ENCODE measurements around the gene FAM210B.
A peak's percentile ranks its signal among the peaks of the same experiment; 100 is the strongest.
"Not testable (repeated sequence)": the region's sequence is repeated elsewhere in the genome, so short reads cannot be mapped to it uniquely, and the experiment has no call there.

Gene FAM210B

DNA sequence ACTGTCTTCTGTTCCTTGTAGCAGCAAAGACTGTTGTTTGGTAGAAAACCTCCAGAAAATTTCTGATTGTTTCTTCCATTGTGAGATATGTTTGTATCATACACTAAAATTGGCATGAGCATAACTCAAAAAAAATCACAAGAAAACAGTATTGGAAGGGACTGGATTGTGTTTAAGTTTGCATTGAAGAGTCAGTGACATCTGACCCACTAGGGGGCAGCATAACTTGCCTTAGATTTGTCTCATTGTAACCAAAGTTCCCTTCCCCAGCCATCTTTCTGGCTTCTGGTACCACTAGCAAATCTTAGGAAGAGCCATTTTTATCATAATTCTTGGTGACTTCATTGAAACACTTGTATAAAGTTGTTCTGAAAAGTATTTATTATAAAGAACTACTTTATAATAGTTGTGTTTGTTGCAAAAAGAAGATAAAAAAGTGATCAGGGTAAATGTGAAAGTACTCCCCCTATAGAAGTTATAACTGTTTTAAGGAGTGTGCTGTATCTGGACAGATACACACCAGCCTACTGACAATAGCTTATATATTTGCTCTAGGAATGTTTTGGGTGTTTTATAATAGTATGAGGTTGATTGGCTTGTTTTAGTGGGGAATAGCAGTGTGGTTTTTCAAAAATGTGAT, 41.3 kb downstream of the FAM210B start:
- DNase-seq (ENCODE audit: low read depth): peak; percentile 84
- TF ChIP-seq, protein P1, sequence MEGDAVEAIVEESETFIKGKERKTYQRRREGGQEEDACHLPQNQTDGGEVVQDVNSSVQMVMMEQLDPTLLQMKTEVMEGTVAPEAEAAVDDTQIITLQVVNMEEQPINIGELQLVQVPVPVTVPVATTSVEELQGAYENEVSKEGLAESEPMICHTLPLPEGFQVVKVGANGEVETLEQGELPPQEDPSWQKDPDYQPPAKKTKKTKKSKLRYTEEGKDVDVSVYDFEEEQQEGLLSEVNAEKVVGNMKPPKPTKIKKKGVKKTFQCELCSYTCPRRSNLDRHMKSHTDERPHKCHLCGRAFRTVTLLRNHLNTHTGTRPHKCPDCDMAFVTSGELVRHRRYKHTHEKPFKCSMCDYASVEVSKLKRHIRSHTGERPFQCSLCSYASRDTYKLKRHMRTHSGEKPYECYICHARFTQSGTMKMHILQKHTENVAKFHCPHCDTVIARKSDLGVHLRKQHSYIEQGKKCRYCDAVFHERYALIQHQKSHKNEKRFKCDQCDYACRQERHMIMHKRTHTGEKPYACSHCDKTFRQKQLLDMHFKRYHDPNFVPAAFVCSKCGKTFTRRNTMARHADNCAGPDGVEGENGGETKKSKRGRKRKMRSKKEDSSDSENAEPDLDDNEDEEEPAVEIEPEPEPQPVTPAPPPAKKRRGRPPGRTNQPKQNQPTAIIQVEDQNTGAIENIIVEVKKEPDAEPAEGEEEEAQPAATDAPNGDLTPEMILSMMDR (conservative IDR thresholded peaks at IDR 0.05; ENCODE audit: control insufficient read depth, insufficient read depth, low read depth, low read length): peak; percentile 91
- H3K4me3 ChIP-seq (ENCODE audit: control insufficient read depth, low read depth, low read length): no peak overlapping the region

DNA sequence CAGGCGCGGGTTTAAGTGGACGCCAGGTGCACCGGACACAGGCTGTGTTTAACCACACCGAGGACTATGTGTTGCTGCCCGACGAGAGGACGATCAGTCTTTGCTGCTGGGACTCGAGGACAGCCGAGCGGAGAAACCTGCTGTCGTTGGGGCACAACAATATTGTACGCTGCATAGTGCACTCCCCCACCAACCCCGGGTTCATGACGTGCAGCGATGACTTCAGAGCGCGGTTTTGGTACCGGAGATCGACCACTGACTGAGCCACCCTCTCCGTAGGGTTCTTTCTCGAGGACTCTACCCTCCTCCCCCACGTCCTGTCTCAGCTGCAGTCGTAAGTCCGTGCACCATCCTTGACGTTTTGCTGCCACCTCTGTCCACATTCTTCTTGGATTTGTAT, 44.7 kb downstream of the FAM210B start:
- DNase-seq (ENCODE audit: low read depth): no peak
- no peak overlapping the region for H3K4me3 ChIP-seq (ENCODE audit: control insufficient read depth, low read depth, low read length)
- TF ChIP-seq, protein P1 (conservative IDR thresholded peaks at IDR 0.05; ENCODE audit: control insufficient read depth, insufficient read depth, low read depth, low read length): no peak

DNA sequence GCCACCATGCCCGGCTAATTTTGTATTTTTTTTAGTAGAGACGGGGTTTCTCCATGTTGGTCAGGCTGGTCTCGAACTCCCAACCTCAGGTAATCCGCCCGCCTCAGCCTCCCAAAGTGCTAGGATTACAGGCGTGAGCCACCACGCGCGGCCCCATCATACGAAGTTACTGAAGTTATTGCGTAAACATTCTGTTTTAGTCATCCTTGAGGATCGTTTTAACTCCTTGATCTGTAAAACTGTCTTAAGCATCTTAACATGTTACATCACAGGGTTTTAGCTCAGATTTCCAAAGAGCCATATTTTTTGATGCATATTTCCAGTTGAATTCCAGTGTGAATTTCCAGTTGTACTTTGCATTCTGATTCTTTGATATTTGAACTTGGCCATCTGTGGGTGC, 46.6 kb downstream of the FAM210B start:
- peak; percentile 38 for DNase-seq (ENCODE audit: low read depth)
- H3K4me3 ChIP-seq (ENCODE audit: control insufficient read depth, low read depth, low read length): not testable (repeated sequence)

DNA sequence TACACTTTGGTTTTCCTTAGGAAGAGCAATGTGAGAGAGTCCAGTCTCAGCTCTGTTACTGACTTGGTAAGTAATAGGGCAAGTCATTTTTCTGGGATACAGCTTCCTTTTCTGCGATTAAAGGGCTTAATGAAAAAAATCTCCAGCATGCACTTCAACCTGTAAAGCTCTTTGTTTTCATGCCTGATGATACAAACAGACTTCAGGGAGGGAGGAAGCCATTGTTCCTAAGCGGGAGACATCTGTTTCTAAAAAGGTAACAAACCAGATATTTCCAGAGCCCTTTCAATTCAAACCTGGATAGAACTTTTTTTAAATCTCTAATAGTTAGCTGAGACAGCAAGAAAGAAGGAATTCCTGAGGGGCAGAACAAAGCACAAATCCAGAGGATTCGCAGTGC, 48.1 kb downstream of the FAM210B start:
- H3K4me3 ChIP-seq (ENCODE audit: control insufficient read depth, low read depth, low read length): no peak overlapping the region
- no peak for DNase-seq (ENCODE audit: low read depth)
- TF ChIP-seq, protein P1 (conservative IDR thresholded peaks at IDR 0.05; ENCODE audit: control insufficient read depth, insufficient read depth, low read depth, low read length): no peak

DNA sequence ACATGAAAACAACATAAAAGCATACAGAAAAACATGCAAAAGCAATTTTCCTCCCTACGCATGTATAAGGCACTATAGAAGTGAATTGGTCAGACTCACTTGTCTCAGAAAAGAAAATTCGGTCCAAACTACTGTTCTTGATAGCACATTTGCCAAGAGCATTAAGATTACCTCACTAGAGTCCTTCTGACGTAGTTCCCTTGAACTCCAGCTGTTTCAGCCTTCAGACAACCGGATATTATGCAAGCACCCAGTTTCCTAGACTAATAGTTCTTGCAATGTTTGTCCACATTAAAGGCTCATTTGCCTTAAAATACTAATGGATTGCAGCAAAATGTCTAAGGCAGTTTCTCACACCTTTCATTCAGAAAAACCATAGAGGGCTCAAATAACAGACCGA, 50.7 kb downstream of the FAM210B start:
- H3K4me3 ChIP-seq (ENCODE audit: control insufficient read depth, low read depth, low read length): no peak overlapping the region
- TF ChIP-seq, protein P1 (conservative IDR thresholded peaks at IDR 0.05; ENCODE audit: control insufficient read depth, insufficient read depth, low read depth, low read length): no peak
- peak; percentile 76 for DNase-seq (ENCODE audit: low read depth)

DNA sequence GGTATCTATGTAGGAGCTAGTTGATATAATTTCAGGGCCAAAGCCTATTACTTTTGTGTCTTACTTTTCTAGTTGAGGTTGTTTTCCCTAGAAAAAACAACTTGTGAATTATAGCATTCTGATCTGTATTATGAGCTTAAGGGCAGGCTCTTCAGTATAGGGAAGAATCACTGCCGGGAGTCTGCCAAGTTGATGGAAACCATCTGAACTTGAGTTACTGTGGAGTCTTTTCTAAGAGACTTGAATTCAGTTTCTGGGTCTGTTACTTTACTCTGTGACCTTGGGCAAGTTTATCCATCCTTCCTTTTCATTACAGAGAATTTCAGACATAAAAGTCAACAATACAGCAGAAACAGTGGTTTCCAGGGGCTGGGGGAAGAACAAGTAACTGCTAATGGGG, 51.2 kb downstream of the FAM210B start:
- no peak for DNase-seq (ENCODE audit: low read depth)
- H3K4me3 ChIP-seq (ENCODE audit: control insufficient read depth, low read depth, low read length): no peak overlapping the region
- TF ChIP-seq, protein P1 (conservative IDR thresholded peaks at IDR 0.05; ENCODE audit: control insufficient read depth, insufficient read depth, low read depth, low read length): no peak

DNA sequence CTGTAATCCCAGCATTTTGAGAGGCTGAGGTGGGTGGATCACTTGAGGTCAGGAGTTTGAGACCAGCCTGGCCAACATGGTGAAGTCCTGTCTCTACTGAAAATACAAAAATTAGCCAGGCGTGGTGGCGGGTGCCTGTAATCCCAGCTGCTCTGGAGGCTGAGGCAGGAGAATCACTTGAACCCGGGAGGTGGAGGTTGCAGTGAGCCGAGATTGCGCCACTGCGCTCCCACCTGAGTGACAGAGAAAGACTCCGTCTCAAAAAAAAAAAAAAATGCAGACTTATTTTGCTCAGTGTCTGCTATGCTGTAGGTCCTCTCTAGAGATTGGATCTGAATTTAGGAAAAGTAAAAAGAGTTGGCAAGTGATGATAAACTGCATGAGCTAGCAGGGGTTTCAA, 52.5 kb downstream of the FAM210B start:
- H3K4me3 ChIP-seq (ENCODE audit: control insufficient read depth, low read depth, low read length); DNase-seq (ENCODE audit: low read depth): not testable (repeated sequence)

DNA sequence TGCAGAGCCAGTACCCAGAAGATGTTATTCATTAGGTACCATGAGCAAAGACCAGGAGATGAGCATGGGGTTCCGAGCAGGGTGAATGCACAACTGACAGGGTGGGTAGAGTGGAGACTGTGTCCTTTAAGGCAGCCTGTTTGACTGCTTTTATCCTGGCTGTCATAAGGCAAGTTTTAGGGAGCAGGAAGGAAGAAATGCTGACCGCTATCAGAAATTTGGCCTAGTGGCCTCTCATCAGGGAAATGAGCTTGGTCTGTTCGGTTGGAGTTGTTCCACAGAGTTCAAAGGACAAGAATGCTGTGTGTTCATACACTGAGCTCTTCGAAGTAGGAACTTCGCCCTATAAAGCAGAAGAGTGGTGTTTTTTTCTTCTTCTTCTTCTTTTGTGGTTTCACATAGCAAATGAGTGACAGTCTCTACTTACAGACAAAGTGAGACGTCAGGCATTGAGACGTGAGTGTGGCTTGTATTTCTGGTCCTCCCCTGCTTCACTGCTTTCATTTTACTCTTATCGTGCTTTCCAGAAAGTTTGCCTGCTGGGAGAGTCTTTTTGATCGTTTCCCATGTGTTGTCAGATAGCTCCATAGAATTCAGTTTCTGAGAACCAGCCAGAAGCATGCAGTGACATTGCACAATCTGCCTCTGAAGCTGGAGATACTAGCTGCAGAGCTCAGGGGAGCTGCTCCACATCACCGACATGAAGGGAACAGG, 53.1 kb downstream of the FAM210B start, which contains the start of gene CASS4:
Gene CASS4, plus strand, starts transcription at position 502 of the 714 bp plus-strand sequence. Its CDS starts 199 bp downstream, at position 701.
- DNase-seq (ENCODE audit: low read depth): peak; percentile 83

More for the DNA sequence above, 53.1 kb downstream of the FAM210B start, which contains the start of gene CASS4:
- no peak within 1 kb of the TSS for H3K4me3 ChIP-seq (ENCODE audit: control insufficient read depth, low read depth, low read length)
- TF ChIP-seq, protein P1 (conservative IDR thresholded peaks at IDR 0.05; ENCODE audit: control insufficient read depth, insufficient read depth, low read depth, low read length): peak; percentile 22
